ENCODE results near the gene TADA2A. TPM values are rescaled to one million over a fixed set of nuclear protein-coding genes. Genes with fewer than 3 reads are reported as not detected.

The TADA2A gene
- total RNA-seq, 1 experiment from 2014 or later: 25.2 TPM

DNA sequence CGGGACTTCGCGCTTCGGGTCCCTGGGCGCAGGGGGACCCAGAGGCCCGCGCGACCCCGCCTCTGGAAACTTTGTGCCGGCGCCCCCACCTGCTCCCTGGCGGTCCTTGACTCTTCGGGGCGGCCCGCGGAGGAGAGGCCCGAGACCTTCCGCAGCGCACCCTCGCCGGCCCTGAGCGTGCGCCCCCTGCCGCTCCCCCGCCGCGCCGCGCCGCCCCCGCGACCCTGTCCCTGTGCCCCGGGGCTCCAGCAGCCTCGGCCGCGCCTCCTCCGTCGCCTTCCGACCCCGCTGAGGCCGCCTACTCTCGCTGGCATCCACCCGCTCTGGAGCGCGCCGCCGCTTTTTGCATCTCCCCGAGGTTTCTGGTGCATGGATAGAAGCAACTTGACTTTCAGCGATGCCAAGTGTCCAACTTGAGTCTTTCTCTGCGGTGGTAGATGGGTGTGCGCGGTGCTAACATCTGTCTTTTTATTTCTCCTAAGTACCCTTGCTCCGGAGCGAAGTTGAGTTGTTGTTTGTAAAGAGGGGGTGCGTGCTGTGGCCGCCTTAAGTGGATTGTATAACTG, 83.4 kb downstream of the TADA2A start:
- Histone ChIP-seq H3K9me2 (ENCODE audit: insufficient read depth) (no peaks in the 10 kb centered on the region), H3F3A (ENCODE audit: insufficient read depth, low read depth) (peaks cover 73% of the 10 kb centered on the region), H3K4me1 (replicated peaks; ENCODE audit: insufficient read depth) (peaks cover 62% of the 10 kb centered on the region), H3K36me3 (ENCODE audit: low read depth) (no peaks in the 10 kb centered on the region), H3K79me2 (ENCODE audit: low read depth) (peaks cover 48% of the 10 kb centered on the region), H3K4me3 (peak overlapping the region; percentile 87), H3K27me3 (ENCODE audit: insufficient read depth, low read depth) (no peaks in the 10 kb centered on the region), H3K9me3 (ENCODE audit: insufficient read depth, low read depth) (0 out of 2 replicates have a peak, but pooled peaks cover 5% of the 10 kb centered on the region), H3K4me2 (peak overlapping the region; percentile 98), H2AFZ (no peak overlapping the region), H3K27ac (peak overlapping the region; percentile 66), H4K20me1 (ENCODE audit: insufficient read depth) (peaks cover 18% of the 10 kb centered on the region)
- ChIA-PET CTCF (no interaction called here), POLR2A (ENCODE audit: unreplicated experiment) (interaction anchor here (0.6 kb wide), 1 partner anchor 131 kb away, joined by 3 read pairs; no protein-coding TSS in a partner anchor)
- intact Hi-C loops (cut with micrococcal nuclease; ENCODE audit: unreplicated experiment): no loop called here
- DNase-seq: peak in 1 of 2 experiments; percentile 64
- TF ChIP-seq, protein P1, sequence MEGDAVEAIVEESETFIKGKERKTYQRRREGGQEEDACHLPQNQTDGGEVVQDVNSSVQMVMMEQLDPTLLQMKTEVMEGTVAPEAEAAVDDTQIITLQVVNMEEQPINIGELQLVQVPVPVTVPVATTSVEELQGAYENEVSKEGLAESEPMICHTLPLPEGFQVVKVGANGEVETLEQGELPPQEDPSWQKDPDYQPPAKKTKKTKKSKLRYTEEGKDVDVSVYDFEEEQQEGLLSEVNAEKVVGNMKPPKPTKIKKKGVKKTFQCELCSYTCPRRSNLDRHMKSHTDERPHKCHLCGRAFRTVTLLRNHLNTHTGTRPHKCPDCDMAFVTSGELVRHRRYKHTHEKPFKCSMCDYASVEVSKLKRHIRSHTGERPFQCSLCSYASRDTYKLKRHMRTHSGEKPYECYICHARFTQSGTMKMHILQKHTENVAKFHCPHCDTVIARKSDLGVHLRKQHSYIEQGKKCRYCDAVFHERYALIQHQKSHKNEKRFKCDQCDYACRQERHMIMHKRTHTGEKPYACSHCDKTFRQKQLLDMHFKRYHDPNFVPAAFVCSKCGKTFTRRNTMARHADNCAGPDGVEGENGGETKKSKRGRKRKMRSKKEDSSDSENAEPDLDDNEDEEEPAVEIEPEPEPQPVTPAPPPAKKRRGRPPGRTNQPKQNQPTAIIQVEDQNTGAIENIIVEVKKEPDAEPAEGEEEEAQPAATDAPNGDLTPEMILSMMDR (conservative IDR thresholded peaks at IDR 0.05): no peak; the same call in 1 of the 2 replicates
- TF ChIP-seq EZH2 (IDR thresholded peaks at IDR 0.05; ENCODE audit: low read depth): no peak
- BruUV-seq (replicated peaks): no TSS peak

DNA sequence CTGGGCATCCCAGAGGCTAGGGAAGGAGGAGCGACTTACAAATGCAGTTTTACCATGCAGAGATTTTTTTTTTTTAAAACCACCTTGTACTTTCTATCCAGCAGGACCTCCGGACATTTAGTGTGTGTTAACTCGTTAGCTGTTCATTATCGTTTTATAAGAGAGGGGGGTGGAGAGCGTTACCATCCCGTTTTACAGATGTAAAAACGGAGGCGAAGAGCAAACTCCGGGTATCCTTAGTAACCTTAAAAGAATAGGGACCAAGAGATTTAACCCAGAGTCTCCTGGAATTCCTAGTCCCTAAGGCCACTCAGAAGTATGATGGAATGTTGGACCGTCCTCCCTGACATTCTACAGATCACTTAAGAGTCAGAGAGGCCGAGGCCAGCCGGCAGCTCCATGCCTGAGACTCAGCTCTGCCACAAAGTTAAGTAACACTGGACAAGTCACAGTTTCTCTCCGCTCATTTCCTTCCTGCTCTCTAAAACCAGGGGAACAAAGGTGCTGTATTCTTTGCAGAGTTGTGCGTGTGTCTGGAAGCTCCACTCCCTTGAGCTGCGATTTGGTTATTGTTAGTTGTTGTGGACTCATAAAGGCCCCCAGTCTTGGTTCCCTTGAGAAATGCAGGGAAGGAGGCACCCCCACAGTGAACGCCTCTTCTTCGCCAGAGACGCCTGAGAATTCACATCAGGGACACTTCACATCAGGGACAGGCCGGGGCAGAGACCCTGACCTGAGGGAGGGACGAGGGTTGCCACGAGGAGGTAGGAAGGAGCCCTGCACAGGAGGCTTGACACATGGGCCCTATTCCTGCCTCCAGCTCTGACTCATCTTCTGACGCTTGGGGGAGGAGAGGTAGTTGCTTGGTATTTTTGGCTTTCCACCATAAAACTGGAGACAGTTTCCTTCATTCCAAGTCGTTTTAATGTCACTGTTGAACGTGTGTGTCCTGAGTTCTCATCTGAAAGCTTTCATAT, 84.2 kb downstream of the TADA2A start:
- TF ChIP-seq EZH2 (IDR thresholded peaks at IDR 0.05; ENCODE audit: low read depth): no peak
- TF ChIP-seq, protein P1 (conservative IDR thresholded peaks at IDR 0.05): no peak
- DNase-seq: peak; percentile 50 to 87
- H3K4me3 ChIP-seq: peak overlapping the region; percentile 87
- H3K27me3 ChIP-seq (ENCODE audit: insufficient read depth, low read depth): no peaks in the 10 kb centered on the region
- no peaks in the 10 kb centered on the region for H3K36me3 ChIP-seq (ENCODE audit: low read depth)
- peaks cover 56% of the 10 kb centered on the region for H3K79me2 ChIP-seq (ENCODE audit: low read depth)
- H3K4me1 ChIP-seq (replicated peaks; ENCODE audit: insufficient read depth): peaks cover 64% of the 10 kb centered on the region
- intact Hi-C loops (cut with micrococcal nuclease; ENCODE audit: unreplicated experiment): no loop called here
- peaks cover 68% of the 10 kb centered on the region for H3F3A ChIP-seq (ENCODE audit: insufficient read depth, low read depth)
- ChIA-PET CTCF (interaction anchor here (0.5 kb wide), 1 partner anchor 95 kb away, joined by 5 read pairs; no protein-coding TSS in a partner anchor), POLR2A (ENCODE audit: unreplicated experiment) (interaction anchor here (0.6 to 1.0 kb wide), 3 partner anchors 53 to 215 kb away, joined by 4 to 10 read pairs (median 4); no protein-coding TSS in a partner anchor)
- peaks cover 21% of the 10 kb centered on the region for H4K20me1 ChIP-seq (ENCODE audit: insufficient read depth)
- H2AFZ ChIP-seq: peak overlapping the region; percentile 57; the same call in 1 of the 2 replicates
- H3K9me3 ChIP-seq (ENCODE audit: insufficient read depth, low read depth): 0 out of 2 replicates have a peak, but pooled peaks cover 5% of the 10 kb centered on the region
- peak overlapping the region; percentile 66 for H3K27ac ChIP-seq
- H3K9me2 ChIP-seq (ENCODE audit: insufficient read depth): no peaks in the 10 kb centered on the region
- H3K4me2 ChIP-seq: peak overlapping the region; percentile 98
- BruUV-seq (replicated peaks): TSS peak; percentile 39

DNA sequence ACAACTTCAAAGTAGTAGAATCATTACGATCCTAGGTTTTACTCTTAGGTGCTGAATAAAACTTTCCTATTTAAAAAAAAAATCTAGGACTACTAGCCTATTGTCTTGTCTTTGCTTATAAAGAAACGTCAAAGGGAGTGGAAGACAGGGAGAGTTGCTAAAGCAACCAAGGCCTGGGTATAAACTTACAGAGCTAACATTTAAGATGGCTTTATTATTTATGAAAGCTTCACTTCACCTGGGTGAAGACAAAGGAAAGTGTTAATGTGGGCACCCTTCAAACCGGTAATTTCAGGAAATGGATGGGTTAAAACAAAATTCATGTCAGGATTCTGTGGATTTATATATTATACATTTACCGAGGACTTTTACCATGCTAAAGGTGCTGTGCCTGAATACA, 85.5 kb downstream of the TADA2A start:
- Histone ChIP-seq H3K36me3 (ENCODE audit: low read depth) (no peaks in the 10 kb centered on the region), H4K20me1 (ENCODE audit: insufficient read depth) (peaks cover 21% of the 10 kb centered on the region), H2AFZ (no peak overlapping the region), H3K9me2 (ENCODE audit: insufficient read depth) (no peaks in the 10 kb centered on the region), H3K4me2 (peak overlapping the region; percentile 98), H3K4me1 (replicated peaks; ENCODE audit: insufficient read depth) (peaks cover 64% of the 10 kb centered on the region), H3K27me3 (ENCODE audit: insufficient read depth, low read depth) (no peaks in the 10 kb centered on the region), H3K4me3 (peak overlapping the region; percentile 87), H3F3A (ENCODE audit: insufficient read depth, low read depth) (peaks cover 61% of the 10 kb centered on the region), H3K79me2 (ENCODE audit: low read depth) (peaks cover 69% of the 10 kb centered on the region), H3K9me3 (ENCODE audit: insufficient read depth, low read depth) (0 out of 2 replicates have a peak, but pooled peaks cover 5% of the 10 kb centered on the region), H3K27ac (peak overlapping the region; percentile 66)
- intact Hi-C loops (cut with micrococcal nuclease; ENCODE audit: unreplicated experiment): no loop called here
- POLR2A ChIA-PET (ENCODE audit: unreplicated experiment): no interaction called here
- no TSS peak for BruUV-seq (replicated peaks)
- DNase-seq: no peak
- TF ChIP-seq EZH2 (IDR thresholded peaks at IDR 0.05; ENCODE audit: low read depth): no peak
- TF ChIP-seq, protein P1 (conservative IDR thresholded peaks at IDR 0.05): no peak
- CTCF ChIA-PET: no interaction called here

All from PC-9 (cell line).